G401 (cell line): ENCODE data around the gene FRK. TPM values are rescaled to one million over a fixed set of nuclear protein-coding genes. Genes with fewer than 3 reads are reported as not detected.
A peak's percentile ranks its signal among the peaks of the same experiment; 100 is the strongest.
"Not testable (repeated sequence)": the region's sequence is repeated elsewhere in the genome, so short reads cannot be mapped to it uniquely, and the experiment has no call there.

Experiments
- DNase-seq: peaks from one replicate; pipeline ENCODE4 v3.0.0-alpha.2; 2015; ENCODE audit warnings: low spot score
- in situ Hi-C: cut with HindIII; loops from 2 replicates; pipeline ENCODE4 v1.10.0; 2016; ENCODE audit warnings: low sequenced_read_pairs, mixed read lengths
- total RNA-seq: library from RNA; depleted of rRNA; stranded (reverse); fragments of >200 nt; shearing (Covaris generic); gene quantifications from 2 replicates; pipeline ENCODE4 v1.2.3, GENCODE V29; 2014; rRNA removed

Gene FRK
- 0.14 TPM in 1 of 2 replicates, not detected in the other for total RNA-seq

GRCh38 chr6:116060572-116061283 lies at the start of gene FRK:
Gene FRK, minus strand, starts transcription at chr6:116060891. Its CDS starts 580 bp downstream, at chr6:116060311.
- DNase-seq, result no peak
- in situ Hi-C loops, result no loop called here

GRCh38 chr6:116108836-116109235 lies 48.1 kb upstream of the FRK start:
- in situ Hi-C loops, result no loop called here
- no peak for DNase-seq

GRCh38 chr6:116106146-116106545 lies 45.5 kb upstream of the FRK start:
- in situ Hi-C loops, result no loop called here
- DNase-seq, result no peak

- in situ Hi-C loops, result no loop called here
- no peak for DNase-seq
Observed at GRCh38 chr6:116105247-116105646, 44.6 kb upstream of the FRK start.

- no peak for DNase-seq
- in situ Hi-C loops, result no loop called here
Observed at GRCh38 chr6:116104636-116105035, 43.9 kb upstream of the FRK start.

GRCh38 chr6:116102873-116103272 lies 42.2 kb upstream of the FRK start:
- no peak for DNase-seq
- in situ Hi-C loops, result no loop called here

- DNase-seq, result peak; percentile 15
- in situ Hi-C loops, result no loop called here
Observed at GRCh38 chr6:116101790-116102189, 41.1 kb upstream of the FRK start.

GRCh38 chr6:116101302-116101718 lies 40.6 kb upstream of the FRK start:
- in situ Hi-C loops, result no loop called here
- DNase-seq, result no peak

GRCh38 chr6:116100419-116101301 lies 40.0 kb upstream of the FRK start, which contains the start of gene NT5DC1:
Gene NT5DC1, plus strand, starts transcription at chr6:116100853. Its CDS starts 78 bp downstream, at chr6:116100931.
- in situ Hi-C loops, result no loop called here
- peak; percentile 83 for DNase-seq

- in situ Hi-C loops, result no loop called here
- DNase-seq, result no peak
Observed at GRCh38 chr6:116099036-116099435, 38.3 kb upstream of the FRK start.

- in situ Hi-C loops, result no loop called here
- no peak for DNase-seq
Observed at GRCh38 chr6:116096979-116097816, 36.5 kb upstream of the FRK start.

GRCh38 chr6:116096048-116096759 lies 35.5 kb upstream of the FRK start:
- in situ Hi-C loops, DNase-seq: not testable (repeated sequence)

- in situ Hi-C loops, result no loop called here
- no peak for DNase-seq
Observed at GRCh38 chr6:116094041-116094440, 33.4 kb upstream of the FRK start.

- in situ Hi-C loops, result no loop called here
- DNase-seq, result no peak
Observed at GRCh38 chr6:116090251-116090650, 29.6 kb upstream of the FRK start.

- in situ Hi-C loops, result no loop called here
Observed at GRCh38 chr6:116088946-116089345, 28.3 kb upstream of the FRK start.

GRCh38 chr6:116087437-116088027 lies 26.8 kb upstream of the FRK start:
- in situ Hi-C loops, result no loop called here
- no peak for DNase-seq

More at GRCh38 chr6:116088946-116089345, 28.3 kb upstream of the FRK start:
- DNase-seq, result no peak

- no peak for DNase-seq
- in situ Hi-C loops, result no loop called here
Observed at GRCh38 chr6:116084284-116084683, 23.6 kb upstream of the FRK start.

GRCh38 chr6:116083052-116083451 lies 22.4 kb upstream of the FRK start:
- in situ Hi-C loops, result no loop called here
- no peak for DNase-seq
